Left lung (tissue), 10 donors: ENCODE measurements around the gene PDGFRB. TPM values are rescaled to one million over a fixed set of nuclear protein-coding genes. Genes with fewer than 3 reads are reported as not detected.

ENCODE experiments used
- ATAC-seq: fragments of 200-7000 bp; cut with Tn5 transposase; one replicate; pipeline ENCODE4 v1.9.1; 2020; ENCODE audit warnings: moderate library complexity
- DNase-seq, 4 donors: peaks; one replicate each; pipeline ENCODE4 v3.0.0-alpha.2; 2013 to 2020
- H3K27ac ChIP-seq, 2 donors: fragments of 200-600 bp; sonication (generic) in 1 of 2; one replicate each; pipeline versions ENCODE4 v1.5.0 to v1.8.0; 2020 to 2021
- H3K27me3 ChIP-seq, 2 donors: fragments of 200-600 bp; sonication (generic) in 1 of 2; one replicate each; pipeline versions ENCODE4 v1.5.0 to v1.8.0; 2020 to 2021
- H3K36me3 ChIP-seq, 2 donors: fragments of 200-600 bp; sonication (generic) in 1 of 2; one replicate each; pipeline versions ENCODE4 v1.5.0 to v1.8.0; 2020 to 2021
- H3K4me1 ChIP-seq, 2 donors: fragments of 200-600 bp; one replicate each; pipeline ENCODE4 v1.8.0; 2021
- H3K4me3 ChIP-seq, 2 donors: fragments of 200-600 bp; sonication (generic) in 1 of 2; one replicate each; pipeline versions ENCODE4 v1.5.0 to v1.8.0; 2020 to 2021; ENCODE audit warnings: mild to moderate bottlenecking in 1 of 2
- H3K9me3 ChIP-seq, 2 donors: fragments of 200-600 bp; sonication (generic) in 1 of 2; one replicate each; pipeline versions ENCODE4 v1.5.0 to v1.8.0; 2020 to 2021
- intact Hi-C, 2 donors: fragments of 100-400 bp; cut with DNase I; formaldehyde crosslinking; loops; one replicate each; pipeline versions ENCODE4 v1.11.2 to v1.14.2; 2022
- polyA plus RNA-seq, 6 donors: library from polyadenylated mRNA; unstranded; fragments of 120-200 nt; gene quantifications; one replicate each; pipeline ENCODE4 v1.2.1, GENCODE V29; 2013; ENCODE audit not compliant: insufficient read length in 6 of 6
- total RNA-seq, 2 donors: library from RNA; stranded (reverse); fragmentation: NEBNext Ultra II Directional; extraction: Animal tissue kit (Norgen Biotek cat#: 25700); gene quantifications; one replicate each; pipeline ENCODE4 v1.2.1, GENCODE V29; 2021
- TF ChIP-seq, protein P1 (sequence below), 2 donors: fragments of 200-600 bp; sonication (generic) in 1 of 2; IDR thresholded peaks; one replicate each; pipeline versions ENCODE4 v1.5.0 to v1.8.0; 2021; ENCODE audit warnings: antibody characterized with exemption in 2 of 2
- donor health status: DM: no; HTN: yes; CAD: no.
- donor health status: DM: no; HTN: no; CAD: no.

PDGFRB gene
- total and polyA plus RNA-seq, 8 donors: 129 to 227 (median 214) TPM

DNA sequence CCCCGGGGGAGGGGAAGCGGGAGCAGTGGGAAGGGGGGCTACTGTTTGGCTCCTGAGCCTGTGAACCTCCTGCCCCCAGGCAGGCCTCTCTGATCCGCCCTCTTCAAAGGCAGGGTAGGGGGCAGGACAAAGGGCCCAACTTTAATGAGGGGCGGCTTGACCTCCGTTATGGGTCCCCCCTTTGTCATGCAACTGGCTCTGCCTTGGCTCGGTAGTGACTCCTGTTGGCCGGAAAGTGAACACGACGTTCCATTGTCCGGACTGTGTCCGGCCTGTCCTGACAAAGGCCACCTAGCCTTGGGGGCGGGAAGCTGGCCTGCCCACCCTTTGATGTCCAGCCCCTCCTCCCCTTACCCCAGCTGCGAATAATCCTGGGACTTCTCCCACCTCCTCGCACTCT is 12.3 kb upstream of the PDGFRB start:
- Histone ChIP-seq H3K4me1 (no peaks in the 10 kb centered on the region), H3K9me3 (no peaks in the 10 kb centered on the region), H3K27ac (no peak overlapping the region), H3K27me3 (peaks cover 9 to 57% of the 10 kb centered on the region in 2 donors), H3K36me3 (no peaks in the 10 kb centered on the region), H3K4me3 (no peak overlapping the region)
- ATAC-seq: no peak
- DNase-seq: no peak
- TF ChIP-seq, protein P1, sequence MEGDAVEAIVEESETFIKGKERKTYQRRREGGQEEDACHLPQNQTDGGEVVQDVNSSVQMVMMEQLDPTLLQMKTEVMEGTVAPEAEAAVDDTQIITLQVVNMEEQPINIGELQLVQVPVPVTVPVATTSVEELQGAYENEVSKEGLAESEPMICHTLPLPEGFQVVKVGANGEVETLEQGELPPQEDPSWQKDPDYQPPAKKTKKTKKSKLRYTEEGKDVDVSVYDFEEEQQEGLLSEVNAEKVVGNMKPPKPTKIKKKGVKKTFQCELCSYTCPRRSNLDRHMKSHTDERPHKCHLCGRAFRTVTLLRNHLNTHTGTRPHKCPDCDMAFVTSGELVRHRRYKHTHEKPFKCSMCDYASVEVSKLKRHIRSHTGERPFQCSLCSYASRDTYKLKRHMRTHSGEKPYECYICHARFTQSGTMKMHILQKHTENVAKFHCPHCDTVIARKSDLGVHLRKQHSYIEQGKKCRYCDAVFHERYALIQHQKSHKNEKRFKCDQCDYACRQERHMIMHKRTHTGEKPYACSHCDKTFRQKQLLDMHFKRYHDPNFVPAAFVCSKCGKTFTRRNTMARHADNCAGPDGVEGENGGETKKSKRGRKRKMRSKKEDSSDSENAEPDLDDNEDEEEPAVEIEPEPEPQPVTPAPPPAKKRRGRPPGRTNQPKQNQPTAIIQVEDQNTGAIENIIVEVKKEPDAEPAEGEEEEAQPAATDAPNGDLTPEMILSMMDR (IDR thresholded peaks at IDR 0.05): no peak
- intact Hi-C loops: no loop called here

DNA sequence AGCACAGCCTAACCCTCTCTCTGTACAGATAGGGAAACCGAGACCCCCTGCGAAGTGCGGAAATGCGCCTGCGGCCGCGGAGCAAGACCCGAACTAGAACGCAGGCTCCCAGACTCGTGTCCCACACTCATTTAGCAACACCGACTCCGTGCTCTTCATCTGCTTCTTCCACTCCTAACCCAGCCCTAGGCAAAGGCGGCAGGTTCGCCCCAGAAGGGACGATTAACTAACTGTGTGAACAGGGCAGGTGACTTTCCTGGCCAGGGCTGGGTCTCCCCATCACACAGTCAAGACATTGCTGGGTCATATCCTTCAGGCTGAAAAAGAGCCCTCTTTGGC is 11.8 kb upstream of the PDGFRB start:
- Histone ChIP-seq H3K4me3 (no peak overlapping the region), H3K4me1 (no peaks in the 10 kb centered on the region), H3K27ac (no peak overlapping the region), H3K36me3 (no peaks in the 10 kb centered on the region), H3K9me3 (no peaks in the 10 kb centered on the region), H3K27me3 (peaks cover 9 to 57% of the 10 kb centered on the region in 2 donors)
- no peak for DNase-seq
- ATAC-seq: no peak
- TF ChIP-seq, protein P1 (IDR thresholded peaks at IDR 0.05): no peak
- intact Hi-C loops: no loop called here

DNA sequence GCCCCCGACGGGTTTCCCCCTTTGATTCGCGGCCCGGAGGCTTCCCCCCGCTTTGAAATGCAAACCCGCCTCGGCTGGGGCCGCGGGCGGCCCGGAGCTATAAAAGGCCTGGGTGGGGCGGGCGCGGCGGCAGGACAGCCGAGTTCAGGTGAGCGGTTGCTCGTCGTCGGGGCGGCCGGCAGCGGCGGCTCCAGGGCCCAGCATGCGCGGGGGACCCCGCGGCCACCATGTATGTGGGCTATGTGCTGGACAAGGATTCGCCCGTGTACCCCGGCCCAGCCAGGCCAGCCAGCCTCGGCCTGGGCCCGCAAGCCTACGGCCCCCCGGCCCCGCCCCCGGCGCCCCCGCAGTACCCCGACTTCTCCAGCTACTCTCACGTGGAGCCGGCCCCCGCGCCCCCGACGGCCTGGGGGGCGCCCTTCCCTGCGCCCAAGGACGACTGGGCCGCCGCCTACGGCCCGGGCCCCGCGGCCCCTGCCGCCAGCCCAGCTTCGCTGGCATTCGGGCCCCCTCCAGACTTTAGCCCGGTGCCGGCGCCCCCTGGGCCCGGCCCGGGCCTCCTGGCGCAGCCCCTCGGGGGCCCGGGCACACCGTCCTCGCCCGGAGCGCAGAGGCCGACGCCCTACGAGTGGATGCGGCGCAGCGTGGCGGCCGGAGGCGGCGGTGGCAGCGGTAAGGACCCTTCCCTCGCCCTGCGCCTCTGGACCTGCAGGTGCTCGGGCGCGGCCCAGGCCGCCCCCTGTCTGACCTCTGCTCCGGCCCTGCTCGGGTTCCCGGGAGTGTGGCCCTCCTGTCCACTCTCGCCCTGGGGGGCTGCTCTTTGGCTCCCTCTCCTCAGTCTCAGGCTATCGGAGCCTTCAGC is 11.2 kb upstream of the PDGFRB start, which contains the start of gene CDX1:
CDX1 (plus strand) TSS at position 129 of the 862 bp plus-strand sequence; CDS start at position 228, 99 bp downstream.
- DNase-seq (no peak), ATAC-seq (no peak)
- intact Hi-C loops: no loop called here
- H3K36me3 ChIP-seq: no peaks in the 10 kb centered on the region
- no peaks in the 10 kb centered on the region for H3K9me3 ChIP-seq
- H3K27me3 ChIP-seq: peaks cover 9 to 57% of the 10 kb centered on the region in 2 donors
- no peak within 1 kb of the TSS for H3K4me3 ChIP-seq
- no peaks in the 10 kb centered on the region for H3K4me1 ChIP-seq
- TF ChIP-seq, protein P1 (IDR thresholded peaks at IDR 0.05): no peak
- H3K27ac ChIP-seq: no peak within 1 kb of the TSS

DNA sequence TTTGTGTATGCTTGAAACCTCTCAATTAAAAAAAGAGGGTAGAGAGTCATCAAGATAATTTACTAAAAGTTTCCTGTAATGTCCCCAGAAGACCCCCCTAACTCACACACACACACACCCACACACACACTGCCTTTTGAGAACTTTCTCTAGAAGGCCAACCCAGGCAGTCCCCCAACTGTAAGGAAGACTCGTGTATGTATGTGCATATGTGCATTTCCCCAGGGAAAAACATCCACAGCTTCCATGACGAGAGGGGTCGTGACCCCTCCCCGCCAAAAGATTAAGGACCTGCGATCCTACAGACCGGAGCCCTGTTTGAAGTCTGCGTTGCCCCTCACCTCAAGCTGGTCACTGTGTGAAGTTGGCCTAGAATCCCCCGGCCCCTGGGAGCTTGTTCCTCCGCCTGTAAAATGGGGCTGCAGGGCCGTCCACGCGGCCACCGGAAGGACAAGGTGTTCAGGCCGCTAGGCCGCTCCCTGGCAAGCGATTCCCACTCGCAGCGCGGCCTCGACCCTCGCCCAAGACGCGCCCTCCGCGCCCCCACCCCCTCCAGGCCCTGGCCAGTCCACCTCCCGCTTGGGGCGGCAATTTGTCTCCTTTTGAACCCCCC is 10.5 kb upstream of the PDGFRB start:
- Histone ChIP-seq H3K9me3 (no peaks in the 10 kb centered on the region), H3K27me3 (peaks cover 9 to 57% of the 10 kb centered on the region in 2 donors), H3K4me1 (no peaks in the 10 kb centered on the region), H3K27ac (no peak overlapping the region), H3K4me3 (no peak overlapping the region), H3K36me3 (no peaks in the 10 kb centered on the region)
- no peak for ATAC-seq
- DNase-seq: no peak
- intact Hi-C loops: no loop called here
- TF ChIP-seq, protein P1 (IDR thresholded peaks at IDR 0.05): no peak
